GM21723 (cell line): ENCODE data around the gene ZNF658.
A peak's percentile ranks its signal among the peaks of the same experiment; 100 is the strongest.
"Not testable (repeated sequence)": the region's sequence is repeated elsewhere in the genome, so short reads cannot be mapped to it uniquely, and the experiment has no call there.

Source experiments
- ATAC-seq: cut with Tn5 transposase; IDR thresholded peaks from one replicate; pipeline ENCODE4 v1.9.1; 2021; ENCODE audit warnings: mild to moderate bottlenecking, moderate library complexity; ENCODE audit not compliant: unreplicated experiment

The ZNF658 gene

DNA sequence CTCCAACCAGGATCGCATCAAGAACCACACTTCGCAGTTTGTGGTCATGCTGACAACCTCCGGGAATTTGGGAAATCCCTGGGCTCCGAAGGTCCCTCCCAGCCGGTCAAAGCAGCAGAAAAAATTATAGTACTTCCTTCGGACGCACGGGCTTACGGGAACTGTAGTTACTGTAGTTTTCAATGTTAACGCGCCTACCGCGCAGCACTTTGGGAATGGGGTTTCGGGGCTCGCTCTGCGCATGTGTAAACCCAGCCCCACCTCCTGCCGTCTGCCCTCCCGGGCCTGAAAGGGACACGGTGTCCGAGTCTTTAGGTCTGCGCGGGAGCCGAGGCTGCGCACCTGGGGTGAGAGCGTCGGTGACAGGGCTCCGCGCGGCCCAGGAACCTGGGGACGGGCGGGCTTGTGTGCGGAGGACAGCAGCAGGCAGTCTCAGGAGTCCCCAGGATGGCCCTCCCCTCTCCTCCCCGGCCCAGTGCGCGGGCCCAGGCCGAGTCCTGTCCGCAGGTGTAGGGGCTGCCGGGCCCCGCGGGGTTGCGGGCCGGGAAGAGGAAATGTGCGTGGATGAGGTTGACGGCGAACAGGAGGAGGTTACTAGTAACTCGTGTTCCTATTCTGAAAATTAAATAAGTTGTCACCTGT, at the start of gene ZNF658:
Gene ZNF658 (plus strand): TSS at position 236 of the 642 bp plus-strand sequence. CDS start 2,837 bp downstream, outside the sequence.
- ATAC-seq: peak; percentile 98

GRCh38 chr9:66861732-66862131, 38.8 kb upstream of the ZNF658 start:
- not testable (repeated sequence) for ATAC-seq

DNA sequence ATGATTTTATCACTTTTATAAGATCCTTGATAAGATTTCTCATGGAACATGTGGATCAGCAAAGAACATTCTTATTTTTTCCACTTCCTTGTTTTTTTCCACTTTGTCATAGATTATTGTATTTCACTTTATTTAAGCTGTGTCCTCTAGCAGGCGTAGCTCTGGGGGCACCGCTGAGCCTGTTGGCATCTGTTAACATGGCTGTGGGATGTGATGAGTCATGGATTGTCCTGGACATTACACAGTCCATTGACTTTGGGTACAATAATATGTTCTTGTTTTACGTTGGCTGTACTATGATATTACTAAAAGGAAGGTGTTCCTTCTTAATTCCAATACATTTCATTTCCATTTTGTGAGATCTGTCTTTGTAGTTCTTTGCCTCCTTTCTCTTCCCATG, 31.9 kb upstream of the ZNF658 start:
- ATAC-seq: not testable (repeated sequence)

- peak; percentile 63 for ATAC-seq
Observed at GRCh38 chr9:66880605-66881004, 19.9 kb upstream of the ZNF658 start.

DNA sequence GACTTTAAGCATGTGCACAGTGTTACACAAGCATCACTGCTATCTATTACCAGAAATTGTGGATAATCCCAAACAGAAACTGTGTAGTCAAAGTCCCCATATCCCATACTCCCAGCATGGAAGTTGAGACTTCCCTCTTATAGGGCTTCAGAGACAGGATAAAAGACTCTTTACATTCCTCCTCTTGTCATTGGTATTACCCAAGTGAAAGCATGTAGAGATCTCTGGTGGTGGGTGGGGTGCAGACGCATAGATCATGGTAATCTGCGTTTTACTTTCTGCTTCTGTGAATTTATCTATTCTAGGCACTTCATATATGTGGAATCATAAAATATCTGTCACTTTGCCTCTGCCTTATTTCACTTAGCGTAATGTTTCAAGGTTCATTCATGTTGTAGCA, 18.7 kb upstream of the ZNF658 start:
- ATAC-seq: not testable (repeated sequence)

GRCh38 chr9:66890334-66890733, 10.2 kb upstream of the ZNF658 start:
- peak; percentile 93 for ATAC-seq

DNA sequence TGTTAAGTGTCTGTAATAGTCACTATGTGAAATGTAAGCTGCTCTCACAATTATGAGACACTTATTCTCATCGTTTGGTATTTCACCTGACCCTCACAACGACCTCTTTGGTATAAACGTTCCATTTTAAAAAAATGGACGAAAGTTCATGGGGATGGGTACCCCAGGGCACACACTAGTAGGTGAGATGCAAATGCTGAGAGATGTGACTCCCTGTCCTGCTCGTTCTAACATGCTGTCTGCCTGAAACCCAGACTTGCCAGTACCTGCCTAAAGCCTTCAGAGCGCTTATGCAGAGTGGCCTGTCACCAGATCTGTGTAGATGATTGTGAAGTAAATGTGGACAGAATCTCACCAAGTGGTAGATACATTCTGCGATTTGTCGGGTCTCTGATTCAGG, 616 bp downstream of the ZNF658 start:
- peak; percentile 35 for ATAC-seq

GRCh38 chr9:66909560-66909959, 9.0 kb downstream of the ZNF658 start:
- ATAC-seq: not testable (repeated sequence)

GRCh38 chr9:66920072-66920471, 19.5 kb downstream of the ZNF658 start:
- ATAC-seq: not testable (repeated sequence)

GRCh38 chr9:66936194-66936870, 35.8 kb downstream of the ZNF658 start:
- ATAC-seq: not testable (repeated sequence)

DNA sequence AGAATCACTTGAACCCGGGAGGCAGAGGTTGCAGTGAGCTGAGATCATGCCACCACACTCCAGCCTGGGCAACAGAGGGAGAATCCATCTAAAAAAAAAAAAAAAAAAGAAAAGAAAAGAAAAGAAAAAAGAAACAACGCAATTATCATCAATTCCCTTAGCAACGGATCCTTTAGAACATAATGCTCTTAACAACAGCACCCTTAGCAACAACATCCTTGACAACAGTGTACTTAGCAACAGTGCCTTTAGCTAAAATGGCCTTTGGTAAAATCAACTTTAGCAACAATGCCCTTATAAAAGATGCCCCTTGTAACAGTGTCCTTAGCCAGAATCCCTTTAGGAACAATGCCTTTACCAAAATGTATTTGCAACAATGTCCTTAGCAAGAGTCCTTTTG, 37.1 kb downstream of the ZNF658 start:
- not testable (repeated sequence) for ATAC-seq

DNA sequence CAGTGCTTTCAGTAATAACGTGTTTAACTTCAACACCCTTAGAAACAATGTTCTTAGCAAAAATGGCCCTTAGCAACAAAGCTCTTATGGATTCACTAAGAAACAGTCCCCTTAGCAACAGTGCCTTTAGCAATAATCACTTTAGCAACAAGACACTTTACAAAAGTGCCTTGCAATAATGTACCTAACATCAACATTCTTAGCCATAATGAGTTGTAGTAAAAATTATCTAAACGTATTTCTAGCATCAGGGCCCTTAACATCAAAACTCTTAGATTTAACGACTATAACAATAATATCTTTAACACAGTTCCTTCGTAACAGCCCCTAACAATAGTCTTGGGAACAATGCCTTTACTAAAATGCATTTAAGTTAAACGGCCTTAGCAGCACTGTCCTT, 37.8 kb downstream of the ZNF658 start:
- ATAC-seq: not testable (repeated sequence)

DNA sequence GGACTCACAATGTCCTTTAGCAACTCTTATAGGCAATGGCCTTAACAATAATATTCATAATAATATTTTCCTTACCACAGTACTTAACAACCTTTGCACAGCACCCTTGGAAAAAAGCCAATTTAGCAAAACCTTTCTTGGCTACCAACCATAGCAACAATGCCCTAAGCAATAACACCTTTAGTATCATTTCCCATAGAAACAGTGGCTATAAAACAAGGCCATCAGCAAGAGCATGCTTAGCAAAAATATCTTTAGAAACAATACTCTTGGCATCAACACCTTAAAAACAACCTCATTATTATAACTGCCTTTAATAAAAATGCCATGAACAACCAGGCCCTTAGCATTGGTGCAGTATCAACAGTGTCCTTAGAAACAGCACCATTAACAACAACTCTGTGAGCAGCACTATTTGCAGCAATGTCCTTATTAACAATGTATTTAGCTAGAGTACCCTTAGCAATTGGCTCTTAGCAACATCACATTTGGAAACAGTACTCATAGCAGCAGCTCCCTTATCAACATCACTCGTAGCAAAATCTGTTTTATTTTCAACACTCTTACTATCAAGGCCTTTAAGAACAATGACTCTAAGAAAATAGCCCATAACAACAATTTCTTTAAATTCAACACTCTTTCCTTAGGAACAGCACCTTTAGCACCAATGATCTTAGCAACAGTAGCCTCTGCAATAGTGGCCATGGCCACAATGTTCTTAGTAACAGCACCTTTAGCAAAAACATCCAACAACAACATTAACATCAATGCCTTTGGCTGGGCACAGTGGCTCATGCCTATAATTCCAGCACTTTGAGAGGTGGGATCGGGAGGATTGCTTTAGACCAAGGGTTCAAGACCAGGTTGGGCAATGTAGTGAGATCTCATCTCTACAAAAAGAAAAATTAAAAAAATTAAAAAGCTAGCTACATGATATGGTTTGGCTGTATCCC, 39.6 kb downstream of the ZNF658 start:
- ATAC-seq: not testable (repeated sequence)

GRCh38 chr9:66942400-66943155, 42.1 kb downstream of the ZNF658 start:
- ATAC-seq: not testable (repeated sequence)

- not testable (repeated sequence) for ATAC-seq
Observed at GRCh38 chr9:66952576-66952975, 52.1 kb downstream of the ZNF658 start.
